ENCODE measurements around the gene C10orf53.

GRCh38 chr10:49661140-49661856 lies 18.2 kb upstream of the C10orf53 start:
- TF ChIP-seq CTCF (IDR thresholded peaks at IDR 0.05) (no peak), EP300 (IDR thresholded peaks at IDR 0.05) (no peak), POLR2A (IDR thresholded peaks at IDR 0.05) (no peak)

All from stomach (tissue), 4 donors.